Measurements from ENCODE around the gene SCT.

DNA sequence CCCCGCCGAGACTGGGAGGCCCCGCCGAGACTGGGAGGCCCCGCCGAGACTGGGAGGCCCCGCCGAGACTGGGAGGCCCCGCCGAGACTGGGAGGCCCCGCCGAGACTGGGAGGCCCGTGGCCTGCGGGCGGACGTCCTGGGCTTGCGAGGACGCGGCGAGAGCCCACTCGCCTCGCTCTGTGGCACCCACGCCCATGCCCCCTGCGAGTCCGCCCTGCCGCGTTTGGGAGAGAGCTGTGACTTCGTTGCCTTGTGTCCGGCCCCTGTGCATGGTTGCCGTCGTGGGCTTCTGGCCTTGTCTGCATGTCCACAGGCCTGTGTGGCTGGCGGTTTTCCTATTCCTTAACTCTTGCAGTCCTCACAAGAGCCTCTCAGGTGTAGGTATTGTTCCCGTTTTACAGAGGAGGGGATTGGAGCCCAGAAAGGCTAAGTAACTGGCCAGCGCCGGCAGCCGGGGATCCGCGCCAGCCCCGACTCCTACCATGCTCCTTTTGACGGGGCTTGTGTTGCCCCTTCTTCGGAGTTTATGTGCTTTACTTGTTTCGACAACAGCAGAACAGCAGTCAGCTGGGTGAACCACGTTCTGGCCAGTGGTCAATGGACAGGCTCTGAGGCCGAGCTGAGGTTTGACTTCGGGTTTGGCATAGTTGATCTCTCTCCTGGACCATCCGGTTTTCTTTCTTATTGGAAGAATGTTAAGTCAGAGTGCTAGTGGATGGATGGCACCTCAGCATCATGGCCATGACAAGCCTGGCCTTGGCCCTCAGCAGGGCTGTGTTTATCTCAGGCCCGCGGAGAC lies 50.0 kb downstream of the SCT start:
- TF ChIP-seq, protein P1, sequence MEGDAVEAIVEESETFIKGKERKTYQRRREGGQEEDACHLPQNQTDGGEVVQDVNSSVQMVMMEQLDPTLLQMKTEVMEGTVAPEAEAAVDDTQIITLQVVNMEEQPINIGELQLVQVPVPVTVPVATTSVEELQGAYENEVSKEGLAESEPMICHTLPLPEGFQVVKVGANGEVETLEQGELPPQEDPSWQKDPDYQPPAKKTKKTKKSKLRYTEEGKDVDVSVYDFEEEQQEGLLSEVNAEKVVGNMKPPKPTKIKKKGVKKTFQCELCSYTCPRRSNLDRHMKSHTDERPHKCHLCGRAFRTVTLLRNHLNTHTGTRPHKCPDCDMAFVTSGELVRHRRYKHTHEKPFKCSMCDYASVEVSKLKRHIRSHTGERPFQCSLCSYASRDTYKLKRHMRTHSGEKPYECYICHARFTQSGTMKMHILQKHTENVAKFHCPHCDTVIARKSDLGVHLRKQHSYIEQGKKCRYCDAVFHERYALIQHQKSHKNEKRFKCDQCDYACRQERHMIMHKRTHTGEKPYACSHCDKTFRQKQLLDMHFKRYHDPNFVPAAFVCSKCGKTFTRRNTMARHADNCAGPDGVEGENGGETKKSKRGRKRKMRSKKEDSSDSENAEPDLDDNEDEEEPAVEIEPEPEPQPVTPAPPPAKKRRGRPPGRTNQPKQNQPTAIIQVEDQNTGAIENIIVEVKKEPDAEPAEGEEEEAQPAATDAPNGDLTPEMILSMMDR (IDR thresholded peaks at IDR 0.05; ENCODE audit: low read depth, low read length, missing input control), result no peak
- TF ChIP-seq, protein P2, sequence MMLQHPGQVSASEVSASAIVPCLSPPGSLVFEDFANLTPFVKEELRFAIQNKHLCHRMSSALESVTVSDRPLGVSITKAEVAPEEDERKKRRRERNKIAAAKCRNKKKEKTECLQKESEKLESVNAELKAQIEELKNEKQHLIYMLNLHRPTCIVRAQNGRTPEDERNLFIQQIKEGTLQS (IDR thresholded peaks at IDR 0.05), result no peak
- TF ChIP-seq TAF1 (conservative IDR thresholded peaks at IDR 0.05), result no peak
- TF ChIP-seq, protein P3, sequence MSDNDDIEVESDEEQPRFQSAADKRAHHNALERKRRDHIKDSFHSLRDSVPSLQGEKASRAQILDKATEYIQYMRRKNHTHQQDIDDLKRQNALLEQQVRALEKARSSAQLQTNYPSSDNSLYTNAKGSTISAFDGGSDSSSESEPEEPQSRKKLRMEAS (IDR thresholded peaks at IDR 0.05), result no peak
- TF ChIP-seq GABPA (IDR thresholded peaks at IDR 0.05 in 1 of 2, conservative IDR thresholded peaks at IDR 0.05 in 1 of 2), result no peak
- TF ChIP-seq, protein P4, sequence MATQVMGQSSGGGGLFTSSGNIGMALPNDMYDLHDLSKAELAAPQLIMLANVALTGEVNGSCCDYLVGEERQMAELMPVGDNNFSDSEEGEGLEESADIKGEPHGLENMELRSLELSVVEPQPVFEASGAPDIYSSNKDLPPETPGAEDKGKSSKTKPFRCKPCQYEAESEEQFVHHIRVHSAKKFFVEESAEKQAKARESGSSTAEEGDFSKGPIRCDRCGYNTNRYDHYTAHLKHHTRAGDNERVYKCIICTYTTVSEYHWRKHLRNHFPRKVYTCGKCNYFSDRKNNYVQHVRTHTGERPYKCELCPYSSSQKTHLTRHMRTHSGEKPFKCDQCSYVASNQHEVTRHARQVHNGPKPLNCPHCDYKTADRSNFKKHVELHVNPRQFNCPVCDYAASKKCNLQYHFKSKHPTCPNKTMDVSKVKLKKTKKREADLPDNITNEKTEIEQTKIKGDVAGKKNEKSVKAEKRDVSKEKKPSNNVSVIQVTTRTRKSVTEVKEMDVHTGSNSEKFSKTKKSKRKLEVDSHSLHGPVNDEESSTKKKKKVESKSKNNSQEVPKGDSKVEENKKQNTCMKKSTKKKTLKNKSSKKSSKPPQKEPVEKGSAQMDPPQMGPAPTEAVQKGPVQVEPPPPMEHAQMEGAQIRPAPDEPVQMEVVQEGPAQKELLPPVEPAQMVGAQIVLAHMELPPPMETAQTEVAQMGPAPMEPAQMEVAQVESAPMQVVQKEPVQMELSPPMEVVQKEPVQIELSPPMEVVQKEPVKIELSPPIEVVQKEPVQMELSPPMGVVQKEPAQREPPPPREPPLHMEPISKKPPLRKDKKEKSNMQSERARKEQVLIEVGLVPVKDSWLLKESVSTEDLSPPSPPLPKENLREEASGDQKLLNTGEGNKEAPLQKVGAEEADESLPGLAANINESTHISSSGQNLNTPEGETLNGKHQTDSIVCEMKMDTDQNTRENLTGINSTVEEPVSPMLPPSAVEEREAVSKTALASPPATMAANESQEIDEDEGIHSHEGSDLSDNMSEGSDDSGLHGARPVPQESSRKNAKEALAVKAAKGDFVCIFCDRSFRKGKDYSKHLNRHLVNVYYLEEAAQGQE (IDR thresholded peaks at IDR 0.05), result no peak
- TF ChIP-seq, protein P5, sequence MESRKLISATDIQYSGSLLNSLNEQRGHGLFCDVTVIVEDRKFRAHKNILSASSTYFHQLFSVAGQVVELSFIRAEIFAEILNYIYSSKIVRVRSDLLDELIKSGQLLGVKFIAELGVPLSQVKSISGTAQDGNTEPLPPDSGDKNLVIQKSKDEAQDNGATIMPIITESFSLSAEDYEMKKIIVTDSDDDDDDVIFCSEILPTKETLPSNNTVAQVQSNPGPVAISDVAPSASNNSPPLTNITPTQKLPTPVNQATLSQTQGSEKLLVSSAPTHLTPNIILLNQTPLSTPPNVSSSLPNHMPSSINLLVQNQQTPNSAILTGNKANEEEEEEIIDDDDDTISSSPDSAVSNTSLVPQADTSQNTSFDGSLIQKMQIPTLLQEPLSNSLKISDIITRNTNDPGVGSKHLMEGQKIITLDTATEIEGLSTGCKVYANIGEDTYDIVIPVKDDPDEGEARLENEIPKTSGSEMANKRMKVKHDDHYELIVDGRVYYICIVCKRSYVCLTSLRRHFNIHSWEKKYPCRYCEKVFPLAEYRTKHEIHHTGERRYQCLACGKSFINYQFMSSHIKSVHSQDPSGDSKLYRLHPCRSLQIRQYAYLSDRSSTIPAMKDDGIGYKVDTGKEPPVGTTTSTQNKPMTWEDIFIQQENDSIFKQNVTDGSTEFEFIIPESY (IDR thresholded peaks at IDR 0.05), result no peak
- no peak for TF ChIP-seq SP1 (IDR thresholded peaks at IDR 0.05)
- TF ChIP-seq FOXA1 (IDR thresholded peaks at IDR 0.05), result no peak
- no peak for TF ChIP-seq JUND (IDR thresholded peaks at IDR 0.05)
- no peak for TF ChIP-seq EGR1 (IDR thresholded peaks at IDR 0.05; ENCODE audit: low read depth in 2 of 2)
- TF ChIP-seq RXRA (IDR thresholded peaks at IDR 0.05), result no peak
- TF ChIP-seq RAD21 (IDR thresholded peaks at IDR 0.05), result no peak
- no peak for TF ChIP-seq YY1 (IDR thresholded peaks at IDR 0.05)
